GM12878 (cell line): ENCODE results near the gene IER2. TPM values are rescaled to one million over a fixed set of nuclear protein-coding genes. Genes with fewer than 3 reads are reported as not detected.

Experiments used
- ATAC-seq: fragments of 200-7000 bp; cut with Tn5 transposase; 3 replicates; pipeline ENCODE4 v1.9.1; 2020; ENCODE audit warnings: mild to moderate bottlenecking, moderate library complexity
- BruUV-seq: library from RNA; stranded (reverse); fragments of 400-500 nt; replicated peaks from 2 replicates; lab custom pipeline; 2021; lab: Mats Ljungman, UMichigan
- CTCF ChIA-PET: fragments of 300-600 bp; sonication (Branson Sonifier 250); formaldehyde crosslinking; extraction: SDS; loops from one replicate; lab custom pipeline; 2021; ENCODE audit warnings: inconsistent platforms; lab: Yijun Ruan, JAX
- POLR2A ChIA-PET: fragments of 350-600 bp; formaldehyde crosslinking; extraction: SDS; loops from one replicate; lab custom pipeline; 2021; ENCODE audit warnings: inconsistent platforms; lab: Charles Lee
- RAD21 ChIA-PET: fragments of 300-600 bp; sonication (Branson Sonifier 250); formaldehyde crosslinking; loops from one replicate; lab custom pipeline; 2023; ENCODE audit warnings: antibody characterized with exemption; ENCODE audit not compliant: unreplicated experiment; lab: Charles Lee
- SMC1A ChIA-PET: fragments of 300-600 bp; sonication (Branson Sonifier 250); formaldehyde crosslinking; loops from one replicate; lab custom pipeline; 2023; ENCODE audit not compliant: unreplicated experiment, uncharacterized antibody; lab: Charles Lee
- DNase-seq: peaks from one replicate; pipeline ENCODE4 v3.0.0-alpha.2; 2011; ENCODE audit warnings: low read depth, low spot score
- FAIRE-seq: peaks from 3 replicates; lab custom pipeline; 2011; peaks lifted over from hg19 to GRCh38; lab: Jason Lieb, UNC
- H2AFZ ChIP-seq: 2 replicates; pipeline ENCODE4 v1.6.0; 2011; ENCODE audit warnings: low read depth, low read length, control low read depth; ENCODE audit not compliant: control insufficient read depth
- H3K27ac ChIP-seq: 2 replicates; pipeline ENCODE4 v1.5.1; 2011; ENCODE audit warnings: control low read depth; ENCODE audit not compliant: control insufficient read depth, insufficient read depth
- H3K27me3 ChIP-seq, 2 experiments: replicated peaks in 1 of 2; 2 replicates each; pipeline versions ENCODE4 v1.6.0 to v1.6.1; 2011; ENCODE audit warnings: low read length in 1 of 2; ENCODE audit not compliant: control insufficient read depth in 2 of 2, insufficient read depth in 2 of 2
- H3K36me3 ChIP-seq, 2 experiments: 2 replicates each; pipeline ENCODE4 v1.5.1; 2011; ENCODE audit warnings: low read length in 1 of 2; ENCODE audit not compliant: control insufficient read depth in 2 of 2, insufficient read depth in 2 of 2
- H3K4me1 ChIP-seq: 2 replicates; pipeline ENCODE4 v1.6.1; 2011; ENCODE audit warnings: mild to moderate bottlenecking, low read length, moderate library complexity, mixed read lengths; ENCODE audit not compliant: control insufficient read depth, insufficient read depth
- H3K4me2 ChIP-seq: 2 replicates; pipeline ENCODE4 v1.6.0; 2011; ENCODE audit warnings: control low read depth; ENCODE audit not compliant: control insufficient read depth, insufficient read depth
- H3K4me3 ChIP-seq: fragments of 200-600 bp; sonication (generic); 2 replicates; pipeline ENCODE4 v1.5.1; 2016
- H3K79me2 ChIP-seq: 2 replicates; pipeline ENCODE4 v1.6.0; 2011; ENCODE audit warnings: low read length; ENCODE audit not compliant: control insufficient read depth, insufficient read depth
- H3K9ac ChIP-seq: 2 replicates; pipeline ENCODE4 v1.8.0; 2011; ENCODE audit warnings: low read length, control low read depth, mixed read lengths; ENCODE audit not compliant: control insufficient read depth, insufficient read depth
- H3K9me3 ChIP-seq: replicated peaks from 3 replicates; pipeline ENCODE4 v1.5.1; 2011; ENCODE audit warnings: mild to moderate bottlenecking, low read length; ENCODE audit not compliant: control insufficient read depth, insufficient read depth
- H4K20me1 ChIP-seq: 2 replicates; pipeline ENCODE4 v1.6.0; 2011; ENCODE audit not compliant: control insufficient read depth, insufficient read depth
- CUX1 ChIP-seq: IDR thresholded peaks from 2 replicates; pipeline ENCODE4 v1.6.1; 2012; ENCODE audit warnings: improper control_type of control experiment, low read depth, low read length; ENCODE audit not compliant: insufficient replicate concordance
- NR2C1 ChIP-seq: fragments of 450-650 bp; IDR thresholded peaks from 2 replicates; pipeline ENCODE4 v1.6.1; 2017; ENCODE audit warnings: antibody characterized with exemption, mild to moderate bottlenecking, moderate library complexity
- POLR2A ChIP-seq: IDR thresholded peaks from 2 replicates; pipeline ENCODE4 v1.6.1; 2011; ENCODE audit warnings: low read depth, mild to moderate bottlenecking, low read length
- ZSCAN29 ChIP-seq: fragments of 450-650 bp; IDR thresholded peaks from 2 replicates; pipeline ENCODE4 v1.6.1; 2017; ENCODE audit warnings: mild to moderate bottlenecking, moderate library complexity
- whole genome bisulfite sequencing: methylation state at CpG from one replicate; pipeline ENCODE4 v1.1.6; 2016; ENCODE audit warnings: low lambda C conversion rate; ENCODE audit not compliant: insufficient replicate concordance, insufficient coverage; ENCODE audit errors: missing lambda C conversion rate; 5-methylcytosine and 5-hydroxymethylcytosine counted together
- in situ Hi-C: fragments of 300-500 bp; cut with MboI; formaldehyde crosslinking; loops from 9 replicates; pipeline ENCODE4 v1.14.3; 2018; ENCODE audit warnings: mixed read lengths
- intact Hi-C: fragments of 100-400 bp; cut with micrococcal nuclease; formaldehyde crosslinking; loops from one replicate; pipeline ENCODE4 v1.14.2; 2022; ENCODE audit not compliant: unreplicated experiment
- polyA plus RNA-seq, 11 experiments: library from polyadenylated mRNA; depleted of rRNA in 4 of 11; unstranded in 6 of 11; stranded (reverse) in 5 of 11; fragments of >200 nt; fragmentation: Nextera tagmentation in 4 of 11; fragmentation: Illumina TruSeq in 1 of 11; extraction: Ambion mirVana in 4 of 11; extraction: Trizol in 1 of 11; gene quantifications; 1 replicate in 1 of 11; 2 replicates in 10 of 11; pipeline versions ENCODE4 v1.2.1 to v1.2.3, GENCODE V29; 2011 to 2016; ENCODE audit warnings: inconsistent platforms in 2 of 11, missing spikeins in 2 of 11, low read depth in 1 of 11
- total RNA-seq, 4 experiments: library from RNA; depleted of rRNA in 3 of 4; stranded (reverse); fragments of >200 nt in 3 of 4; fragmentation: Illumina TruSeq in 1 of 4; extraction: Trizol in 1 of 4; gene quantifications; 2 replicates each; pipeline versions ENCODE4 v1.2.1 to v1.2.3, GENCODE V29; 2013 to 2021
- TF ChIP-seq, protein P1 (sequence below): IDR thresholded peaks from 2 replicates; pipeline ENCODE4 v1.6.1; 2012; ENCODE audit warnings: low read depth, low read length, improper control_type of control experiment
- TF ChIP-seq, protein P2 (sequence below): IDR thresholded peaks from 2 replicates; pipeline ENCODE4 v1.6.1; 2011; ENCODE audit warnings: borderline replicate concordance, low read depth, mild to moderate bottlenecking, moderate library complexity, low read length; ENCODE audit not compliant: insufficient read depth, poor library complexity, severe bottlenecking

IER2 gene
- total and polyA plus RNA-seq, 10 of the 15 experiments (the other 5 are each of a cell fraction or from before 2014, with no cell fraction given), result 2.8 to 94.5 (median 24.9) TPM

GRCh38 chr19:13112555-13112954 lies 37.7 kb upstream of the IER2 start:
- Histone ChIP-seq H3K36me3 (peaks cover 4 to 14% of the 10 kb centered on the region in 2 experiments; a peak in 3 of 4 replicates), H3K79me2 (peaks cover 15% of the 10 kb centered on the region), H3K9me3 (no peaks in the 10 kb centered on the region), H4K20me1 (no peaks in the 10 kb centered on the region), H3K27ac (no peak overlapping the region), H3K4me3 (no peak overlapping the region), H3K27me3 (no peaks in the 10 kb centered on the region), H3K4me1 (peaks cover 13% of the 10 kb centered on the region), H2AFZ (no peak overlapping the region), H3K9ac (no peak overlapping the region), H3K4me2 (no peak overlapping the region)
- TF ChIP-seq NR2C1 (no peak), POLR2A (0 out of 2 replicates have a peak, but pooled peaks have one; percentile 36), CUX1 (no peak), ZSCAN29 (no peak)
- TF ChIP-seq, protein P1, sequence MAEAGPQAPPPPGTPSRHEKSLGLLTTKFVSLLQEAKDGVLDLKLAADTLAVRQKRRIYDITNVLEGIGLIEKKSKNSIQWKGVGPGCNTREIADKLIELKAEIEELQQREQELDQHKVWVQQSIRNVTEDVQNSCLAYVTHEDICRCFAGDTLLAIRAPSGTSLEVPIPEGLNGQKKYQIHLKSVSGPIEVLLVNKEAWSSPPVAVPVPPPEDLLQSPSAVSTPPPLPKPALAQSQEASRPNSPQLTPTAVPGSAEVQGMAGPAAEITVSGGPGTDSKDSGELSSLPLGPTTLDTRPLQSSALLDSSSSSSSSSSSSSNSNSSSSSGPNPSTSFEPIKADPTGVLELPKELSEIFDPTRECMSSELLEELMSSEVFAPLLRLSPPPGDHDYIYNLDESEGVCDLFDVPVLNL, result no peak
- TF ChIP-seq, protein P2, sequence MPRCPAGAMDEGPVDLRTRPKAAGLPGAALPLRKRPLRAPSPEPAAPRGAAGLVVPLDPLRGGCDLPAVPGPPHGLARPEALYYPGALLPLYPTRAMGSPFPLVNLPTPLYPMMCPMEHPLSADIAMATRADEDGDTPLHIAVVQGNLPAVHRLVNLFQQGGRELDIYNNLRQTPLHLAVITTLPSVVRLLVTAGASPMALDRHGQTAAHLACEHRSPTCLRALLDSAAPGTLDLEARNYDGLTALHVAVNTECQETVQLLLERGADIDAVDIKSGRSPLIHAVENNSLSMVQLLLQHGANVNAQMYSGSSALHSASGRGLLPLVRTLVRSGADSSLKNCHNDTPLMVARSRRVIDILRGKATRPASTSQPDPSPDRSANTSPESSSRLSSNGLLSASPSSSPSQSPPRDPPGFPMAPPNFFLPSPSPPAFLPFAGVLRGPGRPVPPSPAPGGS, result no peak
- no TSS peak for BruUV-seq
- DNase-seq, result no peak
- SMC1A ChIA-PET, result no interaction called here
- in situ Hi-C loops (no loop called here), intact Hi-C loops (no loop called here)
- no peak for FAIRE-seq
- CTCF ChIA-PET, result no interaction called here
- RAD21 ChIA-PET, result no interaction called here
- no peak for ATAC-seq
- POLR2A ChIA-PET, result no interaction called here
- 99% methylated on average over 10 of the region's 10 CpGs for WGBS
